PC-9 (cell line): ENCODE data around the gene ALCAM. TPM values are rescaled to one million over a fixed set of nuclear protein-coding genes. Genes with fewer than 3 reads are reported as not detected.

Experiments used
- BruUV-seq: library from RNA; stranded (reverse); fragments of 400-500 nt; replicated peaks from 2 replicates; lab custom pipeline; 2021; lab: Mats Ljungman, UMichigan
- CTCF ChIA-PET: fragments of 300-600 bp; sonication (Branson Sonifier 250); formaldehyde crosslinking; loops from one replicate; lab custom pipeline; 2022; ENCODE audit warnings: antibody characterized with exemption; lab: Charles Lee
- POLR2A ChIA-PET: fragments of 300-600 bp; sonication (Branson Sonifier 250); formaldehyde crosslinking; loops from one replicate; lab custom pipeline; 2022; ENCODE audit warnings: antibody characterized with exemption; ENCODE audit not compliant: unreplicated experiment; lab: Charles Lee
- DNase-seq, 2 experiments: peaks; one replicate each; pipeline versions ENCODE4 v3.0.0 to v3.0.0-alpha.2; 2015 to 2022; ENCODE audit warnings: mixed read lengths in 1 of 2
- H2AFZ ChIP-seq: fragments of 200-600 bp; sonication (generic); 2 replicates; pipeline ENCODE4 v1.8.1; 2017; ENCODE audit warnings: antibody characterized with exemption
- H3F3A ChIP-seq: fragments of 200-600 bp; sonication (generic); 2 replicates; pipeline ENCODE4 v1.8.1; 2017; ENCODE audit warnings: antibody characterized with exemption, mild to moderate bottlenecking, low read depth; ENCODE audit not compliant: insufficient read depth
- H3K27ac ChIP-seq: fragments of 200-600 bp; sonication (generic); 2 replicates; pipeline ENCODE4 v1.6.1; 2016; ENCODE audit warnings: mixed run types
- H3K27me3 ChIP-seq: fragments of 200-600 bp; sonication (generic); 2 replicates; pipeline ENCODE4 v1.6.1; 2016; ENCODE audit warnings: low read depth, mixed run types; ENCODE audit not compliant: insufficient read depth
- H3K36me3 ChIP-seq: fragments of 200-600 bp; sonication (generic); 2 replicates; pipeline ENCODE4 v1.6.1; 2016; ENCODE audit warnings: low read depth, mixed run types
- H3K4me1 ChIP-seq: fragments of 200-600 bp; sonication (generic); replicated peaks from 2 replicates; pipeline ENCODE4 v1.6.1; 2016; ENCODE audit warnings: mixed run types; ENCODE audit not compliant: insufficient read depth
- H3K4me2 ChIP-seq: fragments of 200-600 bp; sonication (generic); 2 replicates; pipeline ENCODE4 v1.6.1; 2017; ENCODE audit warnings: mixed run types
- H3K4me3 ChIP-seq: fragments of 200-600 bp; sonication (generic); 2 replicates; pipeline ENCODE4 v1.6.1; 2016; ENCODE audit warnings: mixed run types
- H3K79me2 ChIP-seq: fragments of 200-600 bp; sonication (generic); 2 replicates; pipeline ENCODE4 v1.6.1; 2017; ENCODE audit warnings: low read depth, mixed run types
- H3K9me2 ChIP-seq: fragments of 200-600 bp; sonication (generic); 2 replicates; pipeline ENCODE4 v1.8.1; 2017; ENCODE audit warnings: mild to moderate bottlenecking; ENCODE audit not compliant: insufficient read depth
- H3K9me3 ChIP-seq: fragments of 200-600 bp; sonication (generic); 2 replicates; pipeline ENCODE4 v1.8.1; 2016; ENCODE audit warnings: low read depth; ENCODE audit not compliant: insufficient read depth
- H4K20me1 ChIP-seq: fragments of 200-600 bp; sonication (generic); 2 replicates; pipeline ENCODE4 v1.8.1; 2017; ENCODE audit not compliant: insufficient read depth
- CTCF ChIP-seq: fragments of 200-600 bp; sonication (generic); conservative IDR thresholded peaks from 2 replicates; pipeline ENCODE4 v1.6.1; 2017; ENCODE audit warnings: mixed run types, antibody characterized with exemption, mild to moderate bottlenecking, moderate library complexity
- EZH2 ChIP-seq: fragments of 200-600 bp; sonication (generic); IDR thresholded peaks from 2 replicates; pipeline ENCODE4 v1.8.0; 2017; ENCODE audit warnings: antibody characterized with exemption, low read depth
- intact Hi-C: fragments of 100-400 bp; cut with micrococcal nuclease; formaldehyde crosslinking; loops from one replicate; pipeline ENCODE4 v1.10.0; 2022; ENCODE audit not compliant: unreplicated experiment
- total RNA-seq: library from RNA; stranded (reverse); gene quantifications from 2 replicates; pipeline ENCODE4 v1.2.3, GENCODE V29; 2021

ALCAM gene
- total RNA-seq, 1 experiment from 2014 or later = 132 TPM

GRCh38 chr3:105619651-105620050 is 252.9 kb downstream of the ALCAM start:
- Histone ChIP-seq H3K27me3 (no peaks in the 10 kb centered on the region), H3K9me3 (peaks cover 4% of the 10 kb centered on the region; the same call in 1 of the 2 replicates), H4K20me1 (no peaks in the 10 kb centered on the region), H3K4me2 (no peak overlapping the region), H2AFZ (no peak overlapping the region), H3F3A (no peaks in the 10 kb centered on the region), H3K4me3 (no peak overlapping the region), H3K27ac (no peak overlapping the region), H3K79me2 (no peaks in the 10 kb centered on the region), H3K9me2 (no peaks in the 10 kb centered on the region), H3K4me1 (no peaks in the 10 kb centered on the region), H3K36me3 (no peaks in the 10 kb centered on the region)
- ChIA-PET CTCF (interaction anchor here (0.6 kb wide), 2 partner anchors 20 to 96 kb away, joined by 3 to 4 read pairs; no protein-coding TSS in a partner anchor), POLR2A (interaction anchor here (0.7 kb wide), 1 partner anchor 39 kb away, joined by 5 read pairs; no protein-coding TSS in a partner anchor)
- no peak for DNase-seq
- BruUV-seq = no TSS peak
- intact Hi-C loops = no loop called here
- no peak for TF ChIP-seq EZH2
- no peak for TF ChIP-seq CTCF

GRCh38 chr3:105620236-105620635 is 253.5 kb downstream of the ALCAM start:
- no peaks in the 10 kb centered on the region for H3K4me1 ChIP-seq
- BruUV-seq = no TSS peak
- CTCF ChIA-PET = interaction anchor here (0.6 kb wide), 1 partner anchor 20 kb away, joined by 3 read pairs; no protein-coding TSS in a partner anchor

GRCh38 chr3:105622169-105622568 is 255.5 kb downstream of the ALCAM start:
- no peaks in the 10 kb centered on the region for H3K9me3 ChIP-seq
- DNase-seq = no peak
- no peaks in the 10 kb centered on the region for H3K36me3 ChIP-seq
- no peaks in the 10 kb centered on the region for H3F3A ChIP-seq
- CTCF ChIA-PET = no interaction called here
- BruUV-seq = no TSS peak
- H3K4me3 ChIP-seq = no peak overlapping the region
- no peaks in the 10 kb centered on the region for H3K27me3 ChIP-seq
- intact Hi-C loops = no loop called here
- POLR2A ChIA-PET = no interaction called here
- no peak overlapping the region for H3K4me2 ChIP-seq
- H4K20me1 ChIP-seq = no peaks in the 10 kb centered on the region
- H3K4me1 ChIP-seq = no peaks in the 10 kb centered on the region
- no peaks in the 10 kb centered on the region for H3K9me2 ChIP-seq
- no peak overlapping the region for H2AFZ ChIP-seq
- TF ChIP-seq EZH2 (no peak), CTCF (no peak)
- H3K27ac ChIP-seq = no peak overlapping the region
- no peaks in the 10 kb centered on the region for H3K79me2 ChIP-seq

More at GRCh38 chr3:105620236-105620635, 253.5 kb downstream of the ALCAM start:
- H3K9me3 ChIP-seq = peaks cover 4% of the 10 kb centered on the region; the same call in 1 of the 2 replicates
- intact Hi-C loops = no loop called here
- POLR2A ChIA-PET = interaction anchor here (0.7 kb wide), 1 partner anchor 40 kb away, joined by 5 read pairs; no protein-coding TSS in a partner anchor
- no peak for TF ChIP-seq EZH2
- no peak for TF ChIP-seq CTCF
- no peaks in the 10 kb centered on the region for H4K20me1 ChIP-seq
- no peaks in the 10 kb centered on the region for H3K79me2 ChIP-seq
- no peaks in the 10 kb centered on the region for H3K9me2 ChIP-seq
- H2AFZ ChIP-seq = no peak overlapping the region
- H3K36me3 ChIP-seq = no peaks in the 10 kb centered on the region
- H3K27ac ChIP-seq = no peak overlapping the region
- no peak overlapping the region for H3K4me3 ChIP-seq
- no peaks in the 10 kb centered on the region for H3K27me3 ChIP-seq
- no peak overlapping the region for H3K4me2 ChIP-seq
- DNase-seq = no peak
- no peaks in the 10 kb centered on the region for H3F3A ChIP-seq
